ENCODE results near the gene VMO1. TPM values are rescaled to one million over a fixed set of nuclear protein-coding genes. Genes with fewer than 3 reads are reported as not detected.

Gene VMO1
- total and polyA plus RNA-seq, 9 of the 15 experiments (the other 6 are each of a cell fraction or from before 2014, with no cell fraction given) = 0.31 TPM; not detected in 8

DNA sequence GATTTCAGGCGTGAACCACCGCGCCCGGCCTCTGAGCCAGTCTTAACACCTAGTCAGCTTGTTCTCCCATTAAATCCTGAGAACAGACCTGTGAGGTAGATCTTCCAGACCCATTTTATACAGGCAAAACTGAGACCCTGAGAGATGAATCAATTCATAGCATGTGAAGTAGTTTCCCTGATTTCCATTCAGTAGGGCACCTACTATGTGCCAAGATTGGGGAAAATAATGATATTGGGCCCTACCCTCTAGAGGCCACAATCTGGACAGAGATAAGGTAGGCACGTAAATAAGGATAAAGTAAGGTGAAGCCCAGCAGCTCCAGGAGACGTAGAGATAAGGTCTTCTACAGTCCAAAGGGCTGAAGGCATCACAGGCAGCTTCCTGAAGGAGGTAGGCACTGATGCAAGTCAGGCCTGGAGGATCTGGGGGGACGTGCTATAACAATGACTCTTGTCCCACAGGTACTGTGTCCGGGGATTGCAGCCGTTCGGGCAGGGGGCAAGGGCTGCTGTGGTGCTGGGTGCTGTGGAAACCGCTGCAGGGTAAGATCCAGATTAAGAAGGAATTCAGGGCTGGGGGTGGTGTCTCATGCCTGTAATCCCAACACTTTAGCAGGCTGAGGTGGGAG lies 5.7 kb downstream of the VMO1 start:
- Histone ChIP-seq H3K79me2 (ENCODE audit: control insufficient read depth, insufficient read depth, low read length) (no peaks in the 10 kb centered on the region), H3K4me1 (replicated peaks in 1 of 2; ENCODE audit: control insufficient read depth in 2 of 2, insufficient read depth in 2 of 2, low read length in 2 of 2) (peaks cover 0 to 11% of the 10 kb centered on the region in 2 experiments; a peak in 3 of 5 replicates), H3K4me3 (no peak overlapping the region), H3K27ac (ENCODE audit: extremely low read depth, low read depth, low read length) (no peak overlapping the region), H3K9me3 (replicated peaks; ENCODE audit: control insufficient read depth, insufficient read depth, low read depth, low read length) (no peaks in the 10 kb centered on the region), H3K27me3 (ENCODE audit: control insufficient read depth in 2 of 2, insufficient read depth in 2 of 2, low read length in 2 of 2) (peaks cover 3 to 26% of the 10 kb centered on the region in 2 experiments; a peak in 3 of 5 replicates), H4K20me1 (replicated peaks; ENCODE audit: control insufficient read depth, insufficient read depth, low read length) (no peaks in the 10 kb centered on the region), H3K4me2 (ENCODE audit: insufficient read depth, low read length) (no peak overlapping the region), H3K36me3 (ENCODE audit: control insufficient read depth, insufficient read depth, low read length) (no peaks in the 10 kb centered on the region), H3K9ac (ENCODE audit: insufficient read depth in 1 of 2, low read depth in 2 of 2, low read length in 2 of 2) (no peak overlapping the region), H2AFZ (ENCODE audit: low read depth, low read length) (no peak overlapping the region), H3K9me1 (ENCODE audit: control insufficient read depth, insufficient read depth, low read length) (no peaks in the 10 kb centered on the region)
- no TSS peak for BruUV-seq (replicated peaks)
- CTCF ChIA-PET (ENCODE audit: low intra/inter-chr PET ratio) = no interaction called here
- ATAC-seq = no peak
- TF ChIP-seq GABPB2 (CRISPR knock-in tag; conservative IDR thresholded peaks at IDR 0.05) (no peak), ZKSCAN1 (IDR thresholded peaks at IDR 0.05; ENCODE audit: low read depth, low read length) (peak; percentile 86)
- TF ChIP-seq, protein P1, sequence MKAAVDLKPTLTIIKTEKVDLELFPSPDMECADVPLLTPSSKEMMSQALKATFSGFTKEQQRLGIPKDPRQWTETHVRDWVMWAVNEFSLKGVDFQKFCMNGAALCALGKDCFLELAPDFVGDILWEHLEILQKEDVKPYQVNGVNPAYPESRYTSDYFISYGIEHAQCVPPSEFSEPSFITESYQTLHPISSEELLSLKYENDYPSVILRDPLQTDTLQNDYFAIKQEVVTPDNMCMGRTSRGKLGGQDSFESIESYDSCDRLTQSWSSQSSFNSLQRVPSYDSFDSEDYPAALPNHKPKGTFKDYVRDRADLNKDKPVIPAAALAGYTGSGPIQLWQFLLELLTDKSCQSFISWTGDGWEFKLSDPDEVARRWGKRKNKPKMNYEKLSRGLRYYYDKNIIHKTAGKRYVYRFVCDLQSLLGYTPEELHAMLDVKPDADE (conservative IDR thresholded peaks at IDR 0.05; ENCODE audit: control insufficient read depth, low read depth, low read length) = no peak
- intact Hi-C loops (cut with micrococcal nuclease) = no loop called here
- no peak for DNase-seq (ENCODE audit: extremely low read depth in 1 of 4, low spot score in 3 of 4)
- POLR2A ChIA-PET = interaction anchor here (0.6 kb wide), 1 partner anchor 45 kb away, joined by 3 read pairs; no protein-coding TSS in a partner anchor
- WGBS (ENCODE audit: insufficient coverage, low coverage, missing lambda C conversion rate) = 4% methylated on average over 11 of the region's 11 CpGs
- no peak for FAIRE-seq
- in situ Hi-C loops (cut with MboI) = no loop called here
